DOHH2 (cell line): ENCODE measurements around the gene BMERB1.

Experiments used
- H3F3A ChIP-seq: fragments of 200-600 bp; sonication (generic), shearing (Covaris generic); 2 replicates; pipeline ENCODE4 v1.6.0; 2016; ENCODE audit warnings: antibody characterized with exemption, mild to moderate bottlenecking; ENCODE audit not compliant: control insufficient read depth, insufficient read depth
- H3K27ac ChIP-seq: fragments of 200-600 bp; sonication (generic); 2 replicates; pipeline ENCODE4 v1.5.1; 2014; ENCODE audit warnings: low read depth, mild to moderate bottlenecking, low read length, moderate library complexity
- H3K27me3 ChIP-seq: fragments of 200-600 bp; sonication (generic); 2 replicates; pipeline ENCODE4 v1.6.1; 2014; ENCODE audit warnings: mild to moderate bottlenecking, low read length, mixed read lengths; ENCODE audit not compliant: control insufficient read depth
- H3K36me3 ChIP-seq: fragments of 200-600 bp; sonication (generic); 2 replicates; pipeline ENCODE4 v1.6.1; 2014; ENCODE audit warnings: mild to moderate bottlenecking, low read length, moderate library complexity, mixed read lengths; ENCODE audit not compliant: control insufficient read depth
- H3K4me1 ChIP-seq: fragments of 200-600 bp; sonication (generic); 2 replicates; pipeline ENCODE4 v1.6.1; 2014; ENCODE audit warnings: mild to moderate bottlenecking, low read length, mixed read lengths; ENCODE audit not compliant: control insufficient read depth
- H3K4me2 ChIP-seq: fragments of 200-600 bp; sonication (generic); 2 replicates; pipeline ENCODE4 v1.6.0; 2014; ENCODE audit warnings: mild to moderate bottlenecking, low read length, moderate library complexity
- H3K4me3 ChIP-seq: fragments of 200-600 bp; sonication (generic); 2 replicates; pipeline ENCODE4 v1.5.1; 2014; ENCODE audit warnings: mild to moderate bottlenecking, low read length, mixed read lengths
- H3K79me2 ChIP-seq: fragments of 200-600 bp; sonication (generic); 2 replicates; pipeline ENCODE4 v1.6.1; 2014; ENCODE audit warnings: mild to moderate bottlenecking, low read length, mixed read lengths; ENCODE audit not compliant: control insufficient read depth
- H3K9me2 ChIP-seq: fragments of 200-600 bp; sonication (generic); replicated peaks from 2 replicates; pipeline ENCODE4 v1.6.1; 2014; ENCODE audit warnings: mild to moderate bottlenecking, low read length, mixed read lengths; ENCODE audit not compliant: control insufficient read depth
- H3K9me3 ChIP-seq: fragments of 200-600 bp; sonication (generic); 2 replicates; pipeline ENCODE4 v1.6.1; 2014; ENCODE audit warnings: antibody characterized with exemption, low read length, mixed read lengths; ENCODE audit not compliant: control insufficient read depth, insufficient read depth
- H4K20me1 ChIP-seq: fragments of 200-600 bp; sonication (generic); 2 replicates; pipeline ENCODE4 v1.6.0; 2014; ENCODE audit warnings: low read depth, mild to moderate bottlenecking, antibody characterized with exemption, low read length, moderate library complexity; ENCODE audit not compliant: control insufficient read depth, insufficient read depth
- EZH2phosphoT487 ChIP-seq: fragments of 200-600 bp; sonication (generic); IDR thresholded peaks from 2 replicates; pipeline ENCODE4 v1.6.1; 2017; ENCODE audit warnings: borderline replicate concordance, mild to moderate bottlenecking, antibody characterized with exemption, low read length, moderate library complexity, mixed read lengths
- TF ChIP-seq, protein P1 (sequence below): fragments of 200-600 bp; sonication (generic); IDR thresholded peaks from one replicate; pipeline ENCODE4 v1.5.1; 2014; ENCODE audit warnings: antibody characterized with exemption, mild to moderate bottlenecking, low read depth, low read length; ENCODE audit not compliant: poor library complexity, severe bottlenecking

BMERB1 gene

GRCh38 chr16:15443753-15444152, 9.4 kb downstream of the BMERB1 start:
- Histone ChIP-seq H3K4me3 (no peak overlapping the region), H3K9me3 (0 out of 2 replicates have a peak, but pooled peaks cover 3% of the 10 kb centered on the region), H3K27me3 (peaks cover 3% of the 10 kb centered on the region; the same call in 1 of the 2 replicates), H4K20me1 (no peaks in the 10 kb centered on the region), H3K4me1 (no peaks in the 10 kb centered on the region), H3K36me3 (no peaks in the 10 kb centered on the region), H3K4me2 (no peak overlapping the region), H3F3A (no peaks in the 10 kb centered on the region), H3K27ac (no peak overlapping the region), H3K9me2 (no peaks in the 10 kb centered on the region), H3K79me2 (no peaks in the 10 kb centered on the region)
- TF ChIP-seq, protein P1, sequence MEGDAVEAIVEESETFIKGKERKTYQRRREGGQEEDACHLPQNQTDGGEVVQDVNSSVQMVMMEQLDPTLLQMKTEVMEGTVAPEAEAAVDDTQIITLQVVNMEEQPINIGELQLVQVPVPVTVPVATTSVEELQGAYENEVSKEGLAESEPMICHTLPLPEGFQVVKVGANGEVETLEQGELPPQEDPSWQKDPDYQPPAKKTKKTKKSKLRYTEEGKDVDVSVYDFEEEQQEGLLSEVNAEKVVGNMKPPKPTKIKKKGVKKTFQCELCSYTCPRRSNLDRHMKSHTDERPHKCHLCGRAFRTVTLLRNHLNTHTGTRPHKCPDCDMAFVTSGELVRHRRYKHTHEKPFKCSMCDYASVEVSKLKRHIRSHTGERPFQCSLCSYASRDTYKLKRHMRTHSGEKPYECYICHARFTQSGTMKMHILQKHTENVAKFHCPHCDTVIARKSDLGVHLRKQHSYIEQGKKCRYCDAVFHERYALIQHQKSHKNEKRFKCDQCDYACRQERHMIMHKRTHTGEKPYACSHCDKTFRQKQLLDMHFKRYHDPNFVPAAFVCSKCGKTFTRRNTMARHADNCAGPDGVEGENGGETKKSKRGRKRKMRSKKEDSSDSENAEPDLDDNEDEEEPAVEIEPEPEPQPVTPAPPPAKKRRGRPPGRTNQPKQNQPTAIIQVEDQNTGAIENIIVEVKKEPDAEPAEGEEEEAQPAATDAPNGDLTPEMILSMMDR = no peak
- TF ChIP-seq EZH2phosphoT487 = no peak

DNA sequence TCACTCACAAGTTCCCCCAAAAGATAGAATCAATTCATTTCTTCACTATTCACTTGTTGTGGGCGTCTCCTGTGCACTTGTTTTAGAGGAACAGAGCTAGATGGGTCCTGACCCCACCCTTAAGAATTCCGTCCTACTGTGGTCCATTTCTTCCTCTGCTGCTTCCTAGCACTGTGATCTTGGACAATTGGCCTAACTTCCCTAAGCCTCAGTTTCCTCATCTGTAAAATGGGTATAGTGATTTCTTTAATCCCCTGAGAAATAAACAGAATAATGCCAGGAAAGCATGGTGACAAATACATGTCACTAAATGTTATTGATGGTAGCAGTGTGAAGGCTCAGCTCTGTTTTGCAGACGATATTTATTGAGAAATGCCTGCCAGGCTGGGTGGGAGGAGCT, 9.9 kb downstream of the BMERB1 start:
- Histone ChIP-seq H3K9me3 (0 out of 2 replicates have a peak, but pooled peaks cover 3% of the 10 kb centered on the region), H3K4me2 (no peak overlapping the region), H3K27me3 (peaks cover 3% of the 10 kb centered on the region; the same call in 1 of the 2 replicates), H3K9me2 (no peaks in the 10 kb centered on the region), H3K4me3 (no peak overlapping the region), H3K27ac (no peak overlapping the region), H3F3A (no peaks in the 10 kb centered on the region), H3K4me1 (no peaks in the 10 kb centered on the region), H4K20me1 (no peaks in the 10 kb centered on the region), H3K79me2 (no peaks in the 10 kb centered on the region), H3K36me3 (no peaks in the 10 kb centered on the region)
- TF ChIP-seq, protein P1 = no peak
- no peak for TF ChIP-seq EZH2phosphoT487

DNA sequence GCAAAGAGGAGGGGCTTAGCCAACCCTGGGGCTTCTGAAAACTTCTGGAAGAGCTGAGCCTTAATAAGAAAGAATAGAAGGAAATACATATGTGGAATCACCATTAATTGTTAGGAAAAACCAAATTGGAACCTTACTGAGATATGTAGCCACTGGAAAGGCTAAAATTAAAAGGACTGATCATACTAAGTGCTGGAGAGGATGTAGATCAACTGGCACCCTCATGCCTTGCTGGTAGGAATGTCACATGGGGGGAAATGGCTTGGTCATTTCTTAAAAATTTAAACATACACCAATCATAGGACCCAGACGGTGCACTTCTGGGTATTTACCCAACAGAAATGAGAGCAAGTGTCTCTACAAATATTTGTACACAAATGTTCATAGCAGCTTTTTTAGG, 11.1 kb downstream of the BMERB1 start:
- TF ChIP-seq EZH2phosphoT487 = no peak
- TF ChIP-seq, protein P1 = no peak
- Histone ChIP-seq H3K4me3 (no peak overlapping the region), H3K79me2 (no peaks in the 10 kb centered on the region), H3F3A (no peaks in the 10 kb centered on the region), H3K4me1 (no peaks in the 10 kb centered on the region), H3K27me3 (peaks cover 3% of the 10 kb centered on the region; the same call in 1 of the 2 replicates), H4K20me1 (no peaks in the 10 kb centered on the region), H3K36me3 (no peaks in the 10 kb centered on the region), H3K4me2 (no peak overlapping the region), H3K27ac (no peak overlapping the region), H3K9me3 (0 out of 2 replicates have a peak, but pooled peaks cover 3% of the 10 kb centered on the region), H3K9me2 (no peaks in the 10 kb centered on the region)

DNA sequence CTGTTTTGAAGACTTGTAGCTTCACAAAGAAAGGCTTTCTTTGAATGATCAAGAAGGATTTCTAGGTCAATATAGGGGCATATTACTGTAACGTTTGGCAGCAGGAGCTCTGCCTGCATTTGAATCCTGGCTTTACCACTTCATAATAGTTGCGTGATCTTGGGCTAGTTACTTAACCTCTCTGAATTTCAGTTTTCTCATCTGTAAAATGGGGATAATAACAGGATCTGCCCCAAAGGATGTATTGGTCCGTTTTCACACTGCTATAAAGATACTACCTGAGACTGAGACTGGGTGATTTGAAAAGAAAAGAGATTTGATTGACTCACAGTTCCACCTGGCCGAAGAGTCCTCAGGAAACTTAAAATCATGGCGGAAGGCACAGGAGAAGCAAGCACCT, 12.5 kb downstream of the BMERB1 start:
- 0 out of 2 replicates have a peak, but pooled peaks cover 3% of the 10 kb centered on the region for H3K9me3 ChIP-seq
- no peak overlapping the region for H3K4me3 ChIP-seq
- no peaks in the 10 kb centered on the region for H4K20me1 ChIP-seq
- no peak overlapping the region for H3K4me2 ChIP-seq
- no peak overlapping the region for H3K27ac ChIP-seq
- no peaks in the 10 kb centered on the region for H3K9me2 ChIP-seq
- H3K27me3 ChIP-seq = peaks cover 3% of the 10 kb centered on the region; the same call in 1 of the 2 replicates
- H3K36me3 ChIP-seq = no peaks in the 10 kb centered on the region
- H3F3A ChIP-seq = no peaks in the 10 kb centered on the region
- TF ChIP-seq, protein P1 = no peak
- TF ChIP-seq EZH2phosphoT487 = no peak
- no peaks in the 10 kb centered on the region for H3K4me1 ChIP-seq
- no peaks in the 10 kb centered on the region for H3K79me2 ChIP-seq
